Measurements from ENCODE around the gene PWWP3B.
"Not testable (repeated sequence)": the region's sequence is repeated elsewhere in the genome, so short reads cannot be mapped to it uniquely, and the experiment has no call there.

Gene PWWP3B

GRCh38 chrX:106168107-106168506 lies at the start of gene PWWP3B:
PWWP3B (plus strand) TSS chrX:106168305; CDS start chrX:106205433, 37,128 bp downstream.
- DNase-seq (ENCODE audit: low read depth in 2 of 2, low spot score in 1 of 2) = no peak

- no peak for DNase-seq (ENCODE audit: low read depth in 2 of 2, low spot score in 1 of 2)
These were observed 29.1 kb upstream of the PWWP3B start for GRCh38 chrX:106139048-106139447.

- DNase-seq (ENCODE audit: low read depth in 2 of 2, low spot score in 1 of 2) = no peak
These were observed 23.1 kb upstream of the PWWP3B start for GRCh38 chrX:106144755-106145639.

GRCh38 chrX:106150701-106151100 lies 17.4 kb upstream of the PWWP3B start:
- no peak for DNase-seq (ENCODE audit: low read depth in 2 of 2, low spot score in 1 of 2)

GRCh38 chrX:106159861-106160282 lies 8.2 kb upstream of the PWWP3B start:
- DNase-seq (ENCODE audit: low read depth in 2 of 2, low spot score in 1 of 2) = no peak

- DNase-seq (ENCODE audit: low read depth in 2 of 2, low spot score in 1 of 2) = no peak
These were observed 2.2 kb downstream of the PWWP3B start for GRCh38 chrX:106170318-106170717.

- DNase-seq (ENCODE audit: low read depth in 2 of 2, low spot score in 1 of 2) = no peak
These were observed 3.3 kb downstream of the PWWP3B start for GRCh38 chrX:106171293-106171820.

- no peak for DNase-seq (ENCODE audit: low read depth in 2 of 2, low spot score in 1 of 2)
These were observed 9.2 kb downstream of the PWWP3B start for GRCh38 chrX:106177106-106177981.

- no peak for DNase-seq (ENCODE audit: low read depth in 2 of 2, low spot score in 1 of 2)
These were observed 9.8 kb downstream of the PWWP3B start for GRCh38 chrX:106177982-106178321.

- DNase-seq (ENCODE audit: low read depth in 2 of 2, low spot score in 1 of 2) = no peak
These were observed 10.7 kb downstream of the PWWP3B start for GRCh38 chrX:106178826-106179225.

GRCh38 chrX:106183685-106184084 lies 15.6 kb downstream of the PWWP3B start:
- DNase-seq (ENCODE audit: low read depth in 2 of 2, low spot score in 1 of 2) = not testable (repeated sequence)

GRCh38 chrX:106201502-106202178 lies 33.5 kb downstream of the PWWP3B start:
- DNase-seq (ENCODE audit: low read depth in 2 of 2, low spot score in 1 of 2) = no peak

- DNase-seq (ENCODE audit: low read depth in 2 of 2, low spot score in 1 of 2) = no peak
These were observed 35.2 kb downstream of the PWWP3B start for GRCh38 chrX:106203315-106203714.

- DNase-seq (ENCODE audit: low read depth in 2 of 2, low spot score in 1 of 2) = no peak
These were observed 40.0 kb downstream of the PWWP3B start for GRCh38 chrX:106208154-106208553.
